NCI-H510A (cell line): ENCODE measurements around the gene SERPINA3.
"Not testable (repeated sequence)": the region's sequence is repeated elsewhere in the genome, so short reads cannot be mapped to it uniquely, and the experiment has no call there.

ENCODE experiments used
- DNase-seq: peaks from one replicate; lab custom pipeline; 2025; lab: John Stamatoyannopoulos, UW

SERPINA3 gene

GRCh38 chr14:94584591-94585280 lies 27.5 kb upstream of the SERPINA3 start:
- no peak for DNase-seq

DNA sequence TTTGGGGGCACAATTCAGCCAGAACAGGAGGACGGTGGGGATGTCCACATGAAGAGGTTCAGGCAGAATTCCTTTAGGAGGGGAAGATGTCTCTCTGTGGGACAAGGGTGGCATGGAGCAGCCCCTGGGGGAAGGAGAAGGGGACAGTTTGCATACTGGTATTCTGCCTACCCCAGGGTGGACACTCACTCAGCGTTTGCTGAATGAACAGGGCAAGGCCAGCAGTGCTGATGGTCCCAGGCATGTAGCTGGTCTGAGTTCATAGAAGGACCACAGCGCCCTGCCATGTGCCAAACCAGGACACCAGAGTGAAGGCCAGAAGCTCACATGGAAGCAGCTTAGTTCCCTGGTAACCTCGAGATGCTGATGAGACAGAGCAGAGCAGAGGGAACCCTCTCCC lies 25.6 kb upstream of the SERPINA3 start:
- DNase-seq = no peak

- DNase-seq = no peak
Measured at GRCh38 chr14:94588311-94588710, 23.9 kb upstream of the SERPINA3 start.

DNA sequence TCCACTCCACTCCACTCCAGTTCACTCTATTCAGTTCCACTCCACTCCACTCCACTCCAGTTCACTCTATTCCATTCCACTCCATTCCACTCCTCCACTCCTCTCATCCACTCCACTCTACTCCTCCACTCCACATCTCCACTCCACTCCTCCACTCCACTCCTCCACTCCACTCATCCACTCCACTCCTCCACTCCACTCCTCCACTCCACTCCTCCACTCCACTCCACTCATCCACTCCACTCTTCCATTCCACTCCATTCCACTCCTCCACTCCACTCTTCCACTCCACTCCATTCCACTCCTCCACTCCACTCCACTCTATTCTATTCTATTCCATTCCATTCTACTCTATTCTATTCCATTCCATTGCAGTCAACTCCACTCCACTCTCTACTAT lies 21.1 kb upstream of the SERPINA3 start:
- DNase-seq = no peak

DNA sequence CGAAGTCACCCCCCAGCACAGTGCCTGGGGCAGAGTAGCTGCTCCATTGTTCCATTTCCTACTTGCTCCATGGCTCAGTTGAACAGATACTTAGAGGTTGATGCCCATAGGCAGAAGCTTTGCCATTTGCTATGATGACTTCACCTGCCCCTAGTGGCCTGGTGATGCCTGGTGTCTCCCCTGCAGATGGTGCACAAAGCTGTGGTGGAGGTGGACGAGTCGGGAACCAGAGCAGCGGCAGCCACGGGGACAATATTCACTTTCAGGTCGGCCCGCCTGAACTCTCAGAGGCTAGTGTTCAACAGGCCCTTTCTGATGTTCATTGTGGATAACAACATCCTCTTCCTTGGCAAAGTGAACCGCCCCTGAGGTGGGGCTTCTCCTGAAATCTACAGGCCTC lies 20.3 kb upstream of the SERPINA3 start:
- no peak for DNase-seq

DNA sequence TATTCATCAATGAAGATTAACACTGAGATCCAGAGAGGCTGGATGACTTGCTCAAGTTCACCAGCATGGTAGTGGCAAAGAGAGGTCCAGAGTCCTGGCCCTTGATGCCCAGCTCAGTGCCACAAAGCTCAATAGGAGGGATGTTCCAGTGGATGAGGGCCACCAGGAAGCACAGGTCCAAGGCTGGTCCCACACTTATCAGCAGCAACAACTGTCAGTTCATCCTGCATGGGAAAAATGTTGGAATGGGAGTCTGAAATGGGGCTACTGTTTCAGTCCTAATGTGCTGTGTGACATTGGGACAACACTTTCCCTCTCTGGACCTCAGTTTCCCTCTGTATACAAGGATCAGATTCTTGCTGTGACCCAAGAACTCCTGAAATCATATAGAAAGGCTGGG lies 19.7 kb upstream of the SERPINA3 start:
- no peak for DNase-seq

DNA sequence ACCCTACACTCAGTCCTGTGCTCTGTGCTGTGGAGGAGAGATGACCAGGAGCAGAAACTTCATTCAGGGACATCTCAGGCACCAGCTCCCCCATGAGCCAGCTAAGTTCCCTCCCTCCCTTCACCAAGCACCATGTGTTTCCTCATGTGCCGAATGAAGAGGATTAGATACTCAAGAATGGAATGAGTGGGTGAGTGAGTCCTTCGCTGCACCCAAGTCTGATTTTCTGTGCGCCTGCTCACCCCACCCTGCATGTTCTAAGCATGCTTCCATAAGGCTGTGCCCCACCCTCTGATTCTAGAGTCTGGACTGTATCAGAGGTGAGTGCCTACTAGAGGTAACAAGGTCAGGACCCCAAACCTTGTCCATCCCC lies 18.8 kb upstream of the SERPINA3 start:
- DNase-seq = no peak

DNA sequence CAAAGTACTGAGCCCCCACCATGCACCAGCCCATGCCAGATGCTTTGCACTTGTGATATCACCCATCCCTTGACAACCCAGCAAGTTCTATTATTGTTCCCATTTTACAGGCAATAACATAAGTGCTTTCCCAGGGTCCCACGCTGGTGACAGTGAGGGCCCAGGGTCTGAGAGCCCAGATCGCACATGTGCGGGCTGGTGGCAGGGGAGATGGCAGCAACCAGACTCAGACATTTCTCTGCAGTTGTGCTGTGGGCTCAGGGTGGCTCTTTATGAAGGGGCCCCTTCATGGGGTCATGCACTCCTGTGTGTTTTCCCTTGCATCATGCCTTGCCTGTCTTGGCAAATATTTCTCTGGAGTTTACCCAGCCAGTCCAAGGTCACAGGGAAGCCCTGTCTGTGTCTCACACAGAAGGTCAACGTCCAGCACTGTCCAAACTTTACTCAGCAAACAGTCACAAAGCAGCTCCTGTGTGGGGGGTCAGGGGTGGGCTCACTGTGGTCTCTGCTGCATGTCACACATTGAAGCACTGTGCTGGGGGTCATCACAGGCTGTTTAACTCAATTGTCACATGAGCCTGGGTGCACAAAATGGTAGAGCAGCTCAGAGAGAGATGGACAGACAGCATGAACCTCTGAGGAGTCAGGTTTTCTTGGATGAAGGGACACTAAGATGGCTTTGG lies 18.3 kb upstream of the SERPINA3 start:
- DNase-seq = no peak

DNA sequence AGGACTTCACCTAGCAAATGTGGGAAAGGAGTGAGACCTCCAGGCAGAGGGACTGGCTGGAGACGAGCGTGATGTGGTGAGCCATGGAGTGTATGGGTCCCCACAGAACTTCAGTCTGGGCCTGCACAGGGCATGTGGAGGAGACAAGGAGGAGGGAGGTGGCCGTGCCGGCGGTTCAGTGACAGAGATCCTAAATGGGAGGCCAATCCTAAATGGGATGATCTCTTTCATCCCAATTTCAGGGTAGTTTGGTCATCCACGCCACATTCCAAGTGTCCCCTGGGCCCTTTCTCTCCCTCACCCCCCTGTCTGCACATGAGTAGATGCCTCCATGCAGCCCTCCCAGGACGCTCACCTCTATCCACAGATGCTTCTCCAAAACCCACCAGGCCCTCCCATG lies 17.8 kb upstream of the SERPINA3 start:
- no peak for DNase-seq

GRCh38 chr14:94595912-94596311 lies 16.3 kb upstream of the SERPINA3 start:
- no peak for DNase-seq

GRCh38 chr14:94596361-94596760 lies 15.8 kb upstream of the SERPINA3 start:
- no peak for DNase-seq

DNA sequence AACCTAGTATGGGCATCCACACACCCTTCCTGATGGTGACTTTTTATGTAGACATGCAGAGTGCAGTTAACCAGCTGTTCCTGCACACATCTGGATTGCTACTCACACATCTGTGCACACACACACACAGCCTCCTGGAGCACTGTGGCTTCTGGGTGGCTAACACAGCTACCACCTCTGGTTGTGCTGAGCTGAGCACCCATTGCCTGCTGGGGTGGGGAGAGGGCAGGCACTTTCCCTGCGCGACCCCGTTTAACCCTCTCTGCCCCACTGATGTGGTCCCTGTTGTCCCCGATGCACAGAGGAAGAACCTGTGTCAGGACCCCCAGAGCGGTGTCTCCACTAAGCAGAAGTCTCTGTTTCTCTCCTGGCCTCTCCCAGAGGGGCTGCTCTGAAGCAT lies 14.4 kb upstream of the SERPINA3 start:
- DNase-seq = no peak

- no peak for DNase-seq
Measured at GRCh38 chr14:94598506-94598815, 13.7 kb upstream of the SERPINA3 start.

DNA sequence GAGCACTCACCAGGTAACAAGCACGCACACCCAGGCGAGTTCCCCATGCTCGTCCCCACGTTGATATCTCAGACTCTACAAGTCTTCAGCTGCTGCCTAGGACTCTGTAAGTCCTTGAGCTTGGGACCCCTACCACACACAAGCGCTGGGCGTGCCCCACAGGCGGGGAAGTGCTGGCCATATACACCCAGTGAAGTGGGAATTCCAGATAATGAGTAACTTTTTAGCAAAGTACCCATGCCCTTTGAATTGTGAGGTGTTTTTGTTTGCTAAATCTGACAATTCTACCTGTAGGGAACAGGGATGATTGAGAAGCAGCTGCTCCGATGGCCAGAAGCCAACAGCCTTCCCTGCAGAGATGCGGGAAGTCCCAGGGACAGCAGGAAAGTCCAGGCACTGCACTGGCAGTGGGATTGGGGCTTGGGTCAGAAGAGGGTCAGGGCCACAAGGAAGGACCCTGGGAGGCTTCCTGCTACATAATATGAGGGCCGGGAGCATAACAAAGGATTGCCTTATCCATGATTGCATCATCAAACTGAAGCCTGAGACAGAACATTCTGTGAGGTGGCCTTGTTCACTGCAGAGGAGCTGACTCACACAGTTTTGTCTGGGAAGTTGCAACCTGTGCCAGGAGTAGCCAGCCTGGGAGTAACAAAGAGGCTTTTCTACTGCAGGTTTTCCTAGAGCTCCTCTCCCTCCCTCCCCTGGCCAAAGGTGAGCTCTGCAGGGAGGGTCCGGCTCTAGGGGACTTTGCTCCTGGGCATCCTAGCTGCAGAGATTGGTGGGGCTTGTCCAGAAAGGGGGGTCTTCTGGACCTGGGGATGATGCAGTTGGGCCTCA lies 13.2 kb upstream of the SERPINA3 start:
- no peak for DNase-seq

DNA sequence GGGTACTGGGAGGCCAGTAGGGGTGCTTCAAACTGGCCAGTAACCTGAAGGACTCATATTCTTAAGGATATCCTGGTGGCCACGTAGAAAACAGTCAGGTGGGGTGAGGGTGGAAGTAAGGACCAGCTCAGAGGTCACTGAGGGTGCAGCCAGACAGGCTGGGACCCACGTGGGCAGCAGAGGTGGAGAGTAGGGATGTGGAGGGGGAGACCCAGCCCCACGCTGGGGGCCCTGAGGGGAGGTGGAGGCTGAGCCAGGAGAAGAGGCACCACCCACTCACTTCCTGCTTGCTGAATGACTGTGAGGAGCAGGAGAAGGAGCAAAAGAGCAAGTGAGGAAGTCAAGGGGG lies 12.6 kb upstream of the SERPINA3 start:
- no peak for DNase-seq

- DNase-seq = no peak
Measured at GRCh38 chr14:94600148-94600545, 12.0 kb upstream of the SERPINA3 start.

DNA sequence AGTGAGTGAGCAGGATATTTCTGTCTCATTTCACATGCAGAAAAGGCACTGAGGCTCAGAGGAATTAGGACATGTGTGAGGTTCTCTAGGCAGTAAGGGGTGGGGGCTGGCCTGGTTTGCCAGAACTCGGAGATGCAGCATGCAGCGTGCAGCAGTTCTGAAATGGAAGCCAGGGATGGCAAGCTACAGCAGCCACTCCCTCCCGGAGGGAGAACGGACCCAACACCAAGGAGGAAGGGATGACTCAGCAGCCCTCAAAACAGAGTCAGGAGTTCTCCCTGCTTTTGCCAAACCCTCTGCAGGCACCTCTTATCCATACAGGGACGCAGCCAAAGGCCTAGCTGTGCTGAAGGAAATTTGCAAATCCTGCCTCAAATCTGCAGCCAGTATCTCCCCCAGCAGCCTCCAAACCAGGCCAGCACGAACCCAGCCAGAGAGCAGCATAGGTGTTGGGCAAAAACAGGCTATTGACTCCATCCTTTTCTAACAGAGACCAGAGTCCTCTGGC lies 10.3 kb upstream of the SERPINA3 start:
- DNase-seq = no peak

- DNase-seq = no peak
Measured at GRCh38 chr14:94602722-94603121, 9.5 kb upstream of the SERPINA3 start.

- no peak for DNase-seq
Measured at GRCh38 chr14:94605361-94605760, 6.8 kb upstream of the SERPINA3 start.

DNA sequence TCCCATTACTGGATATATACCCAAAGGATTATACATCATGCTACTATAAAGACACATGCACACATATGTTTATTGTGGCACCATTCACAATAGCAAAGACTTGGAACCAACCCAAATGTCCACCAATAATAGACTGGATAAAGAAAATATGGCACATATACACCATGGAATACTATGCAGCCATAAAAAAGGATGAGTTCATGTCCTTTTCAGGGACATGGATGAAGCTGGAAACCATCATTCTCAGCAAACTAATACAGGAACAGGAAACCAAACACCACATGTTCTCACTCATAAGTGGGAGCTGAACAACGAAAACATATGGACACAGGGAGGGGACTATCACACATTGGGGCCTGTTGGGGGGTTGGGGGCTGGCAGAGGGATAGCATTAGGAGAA lies 3.2 kb upstream of the SERPINA3 start:
- DNase-seq = not testable (repeated sequence)

- DNase-seq = no peak
Measured at GRCh38 chr14:94611179-94611578, 1.0 kb upstream of the SERPINA3 start.

- DNase-seq = no peak
Measured at GRCh38 chr14:94612580-94613554, 676 bp downstream of the SERPINA3 start.
